Keratinocyte (primary cell): ENCODE measurements around the gene VPS8. TPM values are rescaled to one million over a fixed set of nuclear protein-coding genes. Genes with fewer than 3 reads are reported as not detected.

Experiments used
- DNase-seq: peaks from one replicate; pipeline ENCODE4 v3.0.0-alpha.2; 2011; ENCODE audit warnings: low read depth, missing footprints, low spot score
- FAIRE-seq: peaks from 2 replicates; lab custom pipeline; 2011; peaks lifted over from hg19 to GRCh38; lab: Jason Lieb, UNC
- H2AFZ ChIP-seq: 2 replicates; pipeline ENCODE4 v1.6.0; 2012; ENCODE audit warnings: low read length, control low read depth, inconsistent platforms; ENCODE audit not compliant: control insufficient read depth
- H3K27ac ChIP-seq: 2 replicates; pipeline ENCODE4 v1.5.1; 2011; ENCODE audit warnings: low read length; ENCODE audit not compliant: control insufficient read depth, insufficient read depth
- H3K27me3 ChIP-seq: 3 replicates; pipeline ENCODE4 v1.6.0; 2011; ENCODE audit warnings: low read length; ENCODE audit not compliant: control insufficient read depth, insufficient read depth; ENCODE audit errors: extremely low read depth
- H3K36me3 ChIP-seq, 2 experiments: 2 replicates in 1 of 2; 3 replicates in 1 of 2; pipeline ENCODE4 v1.5.1; 2011; ENCODE audit warnings: low read length in 2 of 2, mild to moderate bottlenecking in 1 of 2; ENCODE audit not compliant: control insufficient read depth in 2 of 2, insufficient read depth in 2 of 2; ENCODE audit errors: extremely low read depth in 1 of 2
- H3K4me1 ChIP-seq: 3 replicates; pipeline ENCODE4 v1.5.1; 2011; ENCODE audit warnings: low read length; ENCODE audit not compliant: control insufficient read depth, insufficient read depth; ENCODE audit errors: extremely low read depth
- H3K4me2 ChIP-seq: 3 replicates; pipeline ENCODE4 v1.6.0; 2011; ENCODE audit warnings: low read depth, low read length; ENCODE audit not compliant: control insufficient read depth, insufficient read depth; ENCODE audit errors: extremely low read depth
- H3K4me3 ChIP-seq, 3 experiments: fragments of 200-600 bp in 1 of 3; sonication (generic) in 1 of 3; 2 replicates in 2 of 3; 3 replicates in 1 of 3; pipeline ENCODE4 v1.5.1; 2011 to 2016; ENCODE audit warnings: low read length in 3 of 3, mild to moderate bottlenecking in 3 of 3, control low read depth in 2 of 3, inconsistent platforms in 1 of 3, low read depth in 1 of 3, mixed read lengths in 1 of 3, mixed run types in 1 of 3, moderate library complexity in 1 of 3; ENCODE audit not compliant: control insufficient read depth in 2 of 3, insufficient read depth in 2 of 3; ENCODE audit errors: extremely low read depth in 1 of 3
- H3K79me2 ChIP-seq: 2 replicates; pipeline ENCODE4 v1.6.0; 2012; ENCODE audit warnings: low read length; ENCODE audit not compliant: control insufficient read depth, insufficient read depth
- H3K9ac ChIP-seq: 3 replicates; pipeline ENCODE4 v1.6.0; 2011; ENCODE audit warnings: low read length; ENCODE audit not compliant: control insufficient read depth, insufficient read depth; ENCODE audit errors: extremely low read depth
- H3K9me1 ChIP-seq: 3 replicates; pipeline ENCODE4 v1.6.0; 2011; ENCODE audit warnings: low read length; ENCODE audit not compliant: control insufficient read depth, insufficient read depth; ENCODE audit errors: extremely low read depth
- H3K9me3 ChIP-seq: 2 replicates; pipeline ENCODE4 v1.5.1; 2012; ENCODE audit warnings: low read depth, low read length; ENCODE audit not compliant: control insufficient read depth
- H4K20me1 ChIP-seq: 3 replicates; pipeline ENCODE4 v1.6.0; 2011; ENCODE audit warnings: low read length; ENCODE audit not compliant: control insufficient read depth, insufficient read depth; ENCODE audit errors: extremely low read depth
- EZH2 ChIP-seq: IDR thresholded peaks from one replicate; pipeline ENCODE4 v1.6.1; 2012; ENCODE audit warnings: inconsistent platforms, mild to moderate bottlenecking, low read length, moderate library complexity
- dilution Hi-C: fragments of 300-500 bp; cut with MboI; formaldehyde crosslinking; loops from one replicate; pipeline ENCODE4 v1.7.0; 2020; ENCODE audit warnings: low sequenced_read_pairs; ENCODE audit not compliant: extremely low pct_ligation_motif_present
- polyA plus RNA-seq, 5 experiments: library from polyadenylated mRNA; depleted of rRNA in 3 of 5; stranded (reverse) in 3 of 5; stranded (forward) in 1 of 5; unstranded in 1 of 5; fragments of >200 nt; gene quantifications; 1 replicate in 1 of 5; 2 replicates in 3 of 5; 3 replicates in 1 of 5; pipeline versions ENCODE4 v1.2.1 to v1.2.3, GENCODE V29; 2011 to 2012; ENCODE audit warnings: missing spikeins in 2 of 5, low read depth in 1 of 5, low replicate concordance in 1 of 5
- TF ChIP-seq, protein P1 (sequence below), 3 experiments: IDR thresholded peaks in 1 of 3; conservative IDR thresholded peaks in 1 of 3; optimal IDR thresholded peaks in 1 of 3; 2 replicates in 2 of 3; 3 replicates in 1 of 3; pipeline versions ENCODE3 to v1.5.1; 2011; ENCODE audit warnings: low read length in 3 of 3, mild to moderate bottlenecking in 3 of 3, moderate library complexity in 2 of 3, control low read depth in 1 of 3, inconsistent platforms in 1 of 3; ENCODE audit not compliant: insufficient read depth in 2 of 3; ENCODE audit errors: extremely low read depth in 1 of 3

The VPS8 gene
- polyA plus RNA-seq, 1 donor (not counting 4 experiments of a cell fraction or from before 2014, with no cell fraction given) = 28.4 TPM

DNA sequence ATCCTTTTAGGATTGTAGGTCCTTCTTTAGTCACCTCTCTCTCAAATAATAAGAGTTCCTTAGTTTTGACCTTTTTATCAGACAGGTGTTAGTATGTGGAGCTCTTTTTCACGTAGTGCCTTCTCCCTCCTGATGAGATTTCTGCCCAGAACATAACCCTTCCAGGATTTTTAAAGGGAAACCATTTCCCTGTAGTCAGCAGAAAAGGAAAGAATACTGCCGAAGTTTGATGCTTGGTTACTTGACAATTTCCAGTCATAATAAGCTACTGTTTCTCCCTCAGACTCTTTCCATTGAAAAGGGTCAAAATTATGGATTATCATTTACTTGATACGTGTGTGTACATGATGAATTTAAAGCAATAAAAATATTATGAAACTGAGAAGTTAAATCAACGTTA, 73.1 kb downstream of the VPS8 start:
- no peaks in the 10 kb centered on the region for H3K4me1 ChIP-seq
- no peak overlapping the region for H3K9ac ChIP-seq
- H4K20me1 ChIP-seq = no peaks in the 10 kb centered on the region
- no peak overlapping the region for H3K4me2 ChIP-seq
- no peaks in the 10 kb centered on the region for H3K36me3 ChIP-seq
- H3K4me3 ChIP-seq = no peak overlapping the region
- dilution Hi-C loops = no loop called here
- H3K27me3 ChIP-seq = no peaks in the 10 kb centered on the region
- no peaks in the 10 kb centered on the region for H3K79me2 ChIP-seq
- no peak overlapping the region for H2AFZ ChIP-seq
- no peaks in the 10 kb centered on the region for H3K9me3 ChIP-seq
- no peak for TF ChIP-seq EZH2
- TF ChIP-seq, protein P1, sequence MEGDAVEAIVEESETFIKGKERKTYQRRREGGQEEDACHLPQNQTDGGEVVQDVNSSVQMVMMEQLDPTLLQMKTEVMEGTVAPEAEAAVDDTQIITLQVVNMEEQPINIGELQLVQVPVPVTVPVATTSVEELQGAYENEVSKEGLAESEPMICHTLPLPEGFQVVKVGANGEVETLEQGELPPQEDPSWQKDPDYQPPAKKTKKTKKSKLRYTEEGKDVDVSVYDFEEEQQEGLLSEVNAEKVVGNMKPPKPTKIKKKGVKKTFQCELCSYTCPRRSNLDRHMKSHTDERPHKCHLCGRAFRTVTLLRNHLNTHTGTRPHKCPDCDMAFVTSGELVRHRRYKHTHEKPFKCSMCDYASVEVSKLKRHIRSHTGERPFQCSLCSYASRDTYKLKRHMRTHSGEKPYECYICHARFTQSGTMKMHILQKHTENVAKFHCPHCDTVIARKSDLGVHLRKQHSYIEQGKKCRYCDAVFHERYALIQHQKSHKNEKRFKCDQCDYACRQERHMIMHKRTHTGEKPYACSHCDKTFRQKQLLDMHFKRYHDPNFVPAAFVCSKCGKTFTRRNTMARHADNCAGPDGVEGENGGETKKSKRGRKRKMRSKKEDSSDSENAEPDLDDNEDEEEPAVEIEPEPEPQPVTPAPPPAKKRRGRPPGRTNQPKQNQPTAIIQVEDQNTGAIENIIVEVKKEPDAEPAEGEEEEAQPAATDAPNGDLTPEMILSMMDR (optimal IDR thresholded peaks at IDR 0.05 in 1 of 3, IDR thresholded peaks at IDR 0.05 in 1 of 3, conservative IDR thresholded peaks at IDR 0.05 in 1 of 3; ENCODE audit: extremely low read depth in 1 of 3, insufficient read depth in 2 of 3, low read length in 3 of 3) = no peak
- no peak overlapping the region for H3K27ac ChIP-seq
- DNase-seq (no peak), FAIRE-seq (no peak)
- no peaks in the 10 kb centered on the region for H3K9me1 ChIP-seq

DNA sequence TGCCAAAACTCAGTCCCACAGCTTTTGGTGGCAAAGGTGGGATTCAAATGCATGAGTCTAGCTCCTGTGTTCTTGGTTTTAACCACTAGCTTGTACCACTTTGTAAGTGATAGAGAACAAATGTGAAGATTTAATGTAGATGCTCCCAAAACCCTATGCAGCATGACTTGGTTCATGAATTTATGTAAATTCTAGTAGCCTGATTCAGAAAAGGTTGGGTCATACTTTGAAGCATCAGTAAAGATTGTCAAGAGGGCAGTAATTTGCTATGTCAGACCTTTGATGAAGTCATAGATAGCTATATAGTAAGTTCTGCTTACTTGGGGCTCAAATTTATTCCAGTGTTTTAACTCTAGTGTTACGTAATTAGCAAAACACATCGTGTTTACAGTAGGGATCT, 75.6 kb downstream of the VPS8 start:
- no peaks in the 10 kb centered on the region for H3K4me1 ChIP-seq
- H3K27me3 ChIP-seq = no peaks in the 10 kb centered on the region
- no peak overlapping the region for H3K9ac ChIP-seq
- FAIRE-seq (no peak), DNase-seq (no peak)
- dilution Hi-C loops = no loop called here
- TF ChIP-seq, protein P1 (optimal IDR thresholded peaks at IDR 0.05 in 1 of 3, IDR thresholded peaks at IDR 0.05 in 1 of 3, conservative IDR thresholded peaks at IDR 0.05 in 1 of 3; ENCODE audit: extremely low read depth in 1 of 3, insufficient read depth in 2 of 3, low read length in 3 of 3) = no peak
- no peak for TF ChIP-seq EZH2
- no peaks in the 10 kb centered on the region for H3K9me3 ChIP-seq
- no peaks in the 10 kb centered on the region for H4K20me1 ChIP-seq
- H3K79me2 ChIP-seq = no peaks in the 10 kb centered on the region
- H2AFZ ChIP-seq = no peak overlapping the region
- no peak overlapping the region for H3K27ac ChIP-seq
- H3K4me2 ChIP-seq = no peak overlapping the region
- H3K36me3 ChIP-seq = no peaks in the 10 kb centered on the region
- H3K9me1 ChIP-seq = no peaks in the 10 kb centered on the region
- H3K4me3 ChIP-seq = no peak overlapping the region
